GM21576 (cell line): ENCODE measurements around the gene SCLY.

ENCODE experiments used
- ATAC-seq: cut with Tn5 transposase; IDR thresholded peaks from one replicate; pipeline ENCODE4 v1.9.1; 2021; ENCODE audit warnings: mild to moderate bottlenecking, moderate library complexity; ENCODE audit not compliant: unreplicated experiment

SCLY gene

DNA sequence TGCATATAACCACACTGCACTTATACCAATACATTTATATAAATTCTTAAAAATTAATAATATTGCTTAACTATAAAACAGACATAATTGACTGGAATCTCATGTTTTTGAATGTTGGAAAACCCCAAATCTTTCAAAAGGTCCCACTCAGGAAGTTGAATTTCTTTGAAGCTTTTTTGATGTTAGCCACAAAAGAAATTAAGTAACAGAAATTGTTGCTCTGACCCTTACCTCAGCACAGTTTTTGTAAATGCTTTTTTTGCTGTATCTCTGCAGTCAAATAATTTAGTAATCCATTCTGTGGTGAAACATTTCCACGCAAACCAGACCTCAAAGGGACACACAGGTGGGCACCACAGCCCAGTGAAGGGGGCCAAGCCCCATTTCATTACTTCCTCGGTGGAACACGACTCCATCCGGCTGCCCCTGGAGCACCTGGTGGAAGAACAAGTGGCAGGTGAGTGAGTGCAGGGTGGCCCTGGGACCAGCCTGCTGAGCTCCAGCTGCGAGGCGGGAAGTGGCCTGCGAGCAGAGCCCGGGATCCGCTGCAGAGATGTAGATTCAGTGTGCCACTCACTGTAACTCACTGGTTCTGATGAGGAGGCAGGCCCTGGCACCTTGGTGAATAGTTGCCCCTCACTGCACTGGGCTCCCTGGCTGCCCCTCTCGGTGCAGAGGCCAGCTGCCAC is 8.4 kb downstream of the SCLY start:
- ATAC-seq, result no peak

DNA sequence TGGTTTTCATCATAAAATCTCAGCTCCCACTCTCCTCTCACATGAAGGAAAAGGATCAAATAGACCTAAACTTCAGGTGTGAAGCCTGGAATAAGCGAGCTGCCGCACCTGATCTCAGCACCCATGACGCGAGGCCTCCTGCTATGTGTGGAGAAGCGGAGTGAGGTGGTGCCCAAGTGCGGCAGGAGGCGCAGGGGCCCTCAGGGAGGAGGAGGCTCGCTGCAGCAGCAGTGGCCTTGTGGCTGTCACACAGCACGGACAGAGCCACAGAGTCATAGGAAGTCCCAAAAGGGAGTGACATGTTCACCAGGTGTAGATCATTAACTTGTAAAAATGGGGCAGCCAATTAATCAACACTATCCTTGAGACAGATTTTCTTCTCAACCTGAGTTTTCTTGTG is 9.1 kb downstream of the SCLY start:
- no peak for ATAC-seq

DNA sequence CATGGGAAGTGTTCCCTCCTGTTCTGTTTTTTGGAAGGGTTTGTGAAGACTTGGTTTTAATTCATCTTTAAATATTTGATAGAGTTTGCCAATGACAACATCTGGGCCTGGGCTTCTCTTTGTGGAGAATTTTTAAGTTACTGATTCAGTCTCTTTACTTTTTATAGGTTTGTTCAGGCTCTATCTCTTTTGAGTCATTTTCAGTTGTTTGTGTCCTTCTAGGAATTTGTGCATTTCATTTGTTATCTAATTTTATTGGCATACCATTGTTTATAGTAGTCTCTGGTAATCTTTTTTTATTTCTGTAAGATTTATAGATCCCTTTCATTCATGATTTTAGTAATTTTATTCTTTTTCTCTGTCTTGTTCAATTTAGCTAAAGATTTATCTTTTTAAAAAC is 14.6 kb downstream of the SCLY start:
- ATAC-seq, result no peak

DNA sequence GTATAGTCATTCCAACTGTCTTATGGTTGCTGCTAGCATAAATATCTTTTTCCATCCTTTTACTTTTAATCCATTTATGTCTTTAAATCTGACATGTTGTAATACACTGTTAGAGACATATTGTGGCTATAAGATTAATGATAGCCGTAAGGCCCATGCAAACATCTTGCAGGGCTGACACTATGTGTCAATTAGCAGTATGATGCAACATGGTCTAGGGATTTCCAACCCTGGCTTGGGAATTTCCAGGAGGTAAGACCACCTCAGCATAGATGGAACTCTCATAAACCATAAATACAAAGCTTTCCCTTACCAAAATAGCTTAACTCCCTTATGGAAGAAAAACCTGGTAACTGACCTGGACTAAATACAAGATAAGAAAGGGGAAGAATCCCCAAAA is 16.5 kb downstream of the SCLY start:
- ATAC-seq, result no peak

DNA sequence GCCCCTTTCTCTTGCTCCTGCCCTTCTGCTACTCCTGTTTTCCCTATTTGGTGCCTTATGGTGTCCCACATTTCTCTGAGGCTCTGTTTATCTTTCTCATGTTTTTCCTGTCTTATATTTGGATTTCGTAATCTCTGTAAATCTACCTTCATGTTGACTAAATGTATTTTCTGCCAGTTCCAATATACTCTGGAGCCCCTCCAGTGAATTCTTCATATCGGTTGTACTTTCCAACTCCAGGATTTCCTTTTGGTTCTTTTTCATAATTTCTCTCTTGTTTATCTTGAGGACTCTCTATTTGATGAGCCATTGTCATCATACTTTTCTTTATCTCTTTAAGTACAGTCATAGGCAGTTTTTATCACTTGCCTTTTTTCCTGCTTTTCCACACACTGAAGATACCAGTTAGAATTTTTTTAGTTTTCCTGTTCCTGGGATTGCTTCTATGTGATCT is 19.1 kb downstream of the SCLY start:
- ATAC-seq, result no peak

DNA sequence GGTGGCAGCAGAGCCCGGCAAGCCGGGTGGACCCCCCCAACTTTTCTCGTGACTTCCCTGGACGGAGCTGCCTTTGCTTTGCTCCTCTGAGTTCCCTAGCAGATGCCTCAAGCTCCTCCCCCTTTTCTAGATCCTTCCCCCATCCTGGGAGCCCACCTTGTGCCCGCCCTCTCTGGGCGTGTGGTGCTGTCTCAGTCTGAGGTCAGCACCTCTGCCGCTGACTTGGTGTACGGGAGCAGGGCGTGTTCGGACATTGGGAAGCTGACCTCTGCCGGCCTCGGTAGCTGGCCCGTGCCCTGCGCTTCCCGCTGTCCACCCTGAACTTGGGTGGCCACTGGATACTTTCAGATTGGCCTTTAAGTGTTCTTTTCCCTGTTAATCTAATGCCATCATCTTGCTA is 19.7 kb downstream of the SCLY start:
- ATAC-seq, result no peak

DNA sequence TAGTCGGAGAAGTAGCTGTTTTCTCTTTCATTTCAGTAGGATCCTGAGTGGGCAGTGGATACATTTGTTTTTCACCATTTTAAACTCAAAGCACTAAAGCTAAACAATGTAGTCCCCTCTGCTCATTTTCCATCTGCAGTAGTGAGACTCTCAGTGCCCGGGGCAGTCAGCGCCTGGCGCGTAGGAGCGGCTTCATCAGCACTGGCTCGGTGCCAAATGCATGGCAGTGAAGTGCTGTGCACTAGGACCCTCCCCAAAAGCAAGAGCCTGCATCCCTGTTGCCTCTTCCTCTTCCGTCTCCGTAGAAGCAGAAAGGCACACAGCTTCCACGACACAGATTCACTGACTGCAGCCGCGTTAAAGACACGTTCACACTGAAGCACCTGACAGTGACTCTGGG is 20.3 kb downstream of the SCLY start:
- no peak for ATAC-seq

DNA sequence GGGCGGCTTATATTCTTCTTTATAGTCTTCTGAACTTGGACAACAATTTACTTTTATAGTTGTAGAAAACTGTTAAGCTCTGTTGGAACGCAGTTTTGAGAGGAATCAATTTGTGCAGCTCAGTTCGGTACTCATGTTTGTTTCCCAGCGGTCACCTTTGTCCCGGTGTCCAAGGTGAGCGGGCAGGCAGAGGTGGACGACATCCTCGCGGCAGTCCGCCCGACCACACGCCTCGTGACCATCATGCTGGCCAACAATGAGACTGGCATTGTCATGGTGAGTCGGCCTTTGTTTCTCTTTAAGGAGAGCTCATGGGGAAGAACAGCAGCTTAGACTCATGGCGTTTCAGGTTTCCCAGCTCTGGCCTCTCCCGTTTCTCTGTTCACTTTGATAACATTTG is 20.8 kb downstream of the SCLY start:
- ATAC-seq, result no peak

DNA sequence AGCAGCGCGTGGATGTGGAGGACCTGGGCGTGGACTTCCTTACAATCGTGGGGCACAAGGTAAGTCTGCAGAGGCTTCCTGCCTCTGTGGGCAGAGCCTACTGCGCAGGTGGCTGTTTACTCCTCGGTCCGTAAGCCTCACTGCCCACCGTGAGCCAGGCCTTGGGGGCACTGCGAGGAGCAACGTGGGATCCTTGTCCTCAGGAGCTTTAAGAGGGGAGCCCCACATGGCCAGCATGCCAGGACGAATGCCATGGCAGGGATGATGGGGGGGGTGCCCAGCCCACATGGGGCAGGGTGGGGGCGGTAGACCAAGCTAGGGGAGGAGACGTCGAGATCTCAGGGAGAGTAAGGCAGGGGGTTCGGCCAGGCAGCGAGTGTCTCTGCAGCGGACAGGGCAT is 21.4 kb downstream of the SCLY start:
- no peak for ATAC-seq

DNA sequence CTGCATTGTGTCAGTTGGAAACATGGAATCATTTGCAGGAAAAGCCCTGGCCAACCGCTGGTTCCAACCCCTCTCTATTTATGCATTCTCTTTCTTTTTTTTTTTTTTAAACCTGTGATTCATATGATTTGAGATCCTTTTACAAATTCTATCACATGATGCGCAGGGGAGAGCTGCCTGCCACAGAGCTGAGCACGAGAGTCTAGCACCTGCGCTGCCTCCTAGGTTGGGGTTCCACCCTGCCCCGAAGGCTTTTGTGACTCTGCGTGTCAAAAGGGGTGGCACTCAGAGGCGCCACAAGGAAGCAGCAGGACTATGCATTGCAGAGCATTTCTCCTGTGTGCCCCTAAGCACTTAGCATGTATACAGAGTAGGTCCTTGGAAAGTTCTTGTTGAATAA is 22.0 kb downstream of the SCLY start:
- ATAC-seq, result no peak

DNA sequence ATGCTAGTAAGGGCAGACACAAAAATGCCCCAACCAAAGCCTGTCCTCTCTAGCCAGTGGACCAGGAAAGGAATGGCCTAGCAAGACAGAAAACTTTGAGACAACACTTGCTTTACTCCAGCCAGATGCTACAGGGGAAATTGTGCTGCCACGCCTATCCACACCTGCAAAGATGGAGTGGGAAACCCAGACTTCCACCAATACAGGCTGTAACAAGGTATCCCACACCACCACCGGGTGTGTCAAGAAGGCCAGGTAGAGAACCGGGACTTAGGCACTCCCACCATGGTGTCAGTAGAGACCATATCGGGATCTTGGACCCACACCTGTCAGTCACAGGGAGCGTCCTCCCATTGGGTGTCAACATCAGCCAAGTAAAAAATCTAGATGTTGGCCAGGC is 23.1 kb downstream of the SCLY start:
- no peak for ATAC-seq

DNA sequence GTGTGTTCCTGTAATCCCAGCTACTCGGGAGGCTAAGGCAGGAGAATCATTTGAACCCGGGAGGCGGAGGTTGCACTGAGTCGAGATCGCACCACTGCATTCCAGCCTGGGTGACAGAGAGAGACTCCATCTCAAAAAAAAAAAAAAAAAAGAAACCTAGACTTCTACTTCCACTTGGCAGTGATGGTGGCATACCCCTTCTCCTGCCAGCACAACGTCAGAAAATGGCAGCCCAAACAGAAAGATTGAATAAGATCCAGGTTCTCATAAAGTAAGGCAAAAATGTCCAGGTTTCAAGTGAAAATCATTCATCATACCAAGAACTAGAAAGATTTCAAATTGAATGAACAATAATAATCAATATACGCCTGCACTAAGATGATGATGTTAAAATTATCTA is 24.0 kb downstream of the SCLY start:
- ATAC-seq, result no peak

DNA sequence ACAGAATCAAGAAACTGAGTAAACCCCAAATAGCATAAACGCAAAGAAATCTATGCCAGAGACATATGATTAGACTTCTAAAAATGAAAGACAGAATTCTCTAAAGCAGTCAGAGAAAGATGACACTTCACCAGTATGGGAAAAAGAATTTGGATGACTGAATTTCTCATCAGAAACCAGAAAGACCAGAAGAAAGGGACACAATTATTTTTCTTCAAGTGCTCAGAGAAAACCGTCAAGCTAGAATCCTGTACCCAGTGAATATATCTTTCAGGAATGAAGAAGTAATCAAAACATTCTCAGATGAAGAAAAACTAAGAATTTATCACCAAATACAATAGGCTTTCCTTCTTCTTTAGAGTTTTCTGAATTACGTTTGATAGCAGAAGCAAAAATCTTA is 25.1 kb downstream of the SCLY start:
- no peak for ATAC-seq

DNA sequence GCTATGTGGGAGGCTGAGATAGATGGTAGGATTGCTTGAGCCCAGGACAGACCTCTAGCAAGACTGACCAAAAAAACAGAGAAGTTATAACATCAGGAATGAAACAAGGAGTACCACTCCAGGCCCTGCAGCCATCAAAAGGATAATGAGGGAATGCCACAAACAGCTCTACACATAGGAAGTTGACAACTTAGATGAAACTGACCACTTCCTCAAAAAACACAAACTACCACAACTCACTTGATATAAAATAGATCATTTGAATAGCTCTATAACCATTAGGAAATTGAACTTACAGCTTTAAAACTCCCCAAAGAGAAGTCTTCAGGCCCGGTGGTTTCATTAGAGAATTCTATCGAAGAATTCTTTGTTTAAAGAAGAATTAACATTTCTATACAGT is 26.4 kb downstream of the SCLY start:
- ATAC-seq, result no peak

DNA sequence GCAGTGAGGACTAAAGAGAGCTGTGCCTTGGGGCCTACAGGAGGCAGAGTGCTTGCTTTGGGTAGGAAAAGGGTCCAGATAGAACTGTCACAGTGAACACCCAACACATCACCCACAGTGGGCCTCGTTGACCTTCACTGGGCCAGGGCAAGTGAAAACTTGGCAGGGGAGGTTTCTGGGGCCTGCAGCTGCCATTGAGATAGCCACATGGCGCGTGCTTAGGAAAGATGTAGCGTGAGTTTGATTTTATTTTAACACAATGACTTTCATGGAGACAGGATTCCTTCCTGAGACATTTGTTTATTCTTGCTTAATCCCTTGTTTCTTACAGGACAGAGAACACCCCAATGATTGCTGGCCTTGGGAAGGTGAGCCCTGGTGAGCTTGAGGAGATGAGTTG is 30.1 kb downstream of the SCLY start:
- no peak for ATAC-seq

DNA sequence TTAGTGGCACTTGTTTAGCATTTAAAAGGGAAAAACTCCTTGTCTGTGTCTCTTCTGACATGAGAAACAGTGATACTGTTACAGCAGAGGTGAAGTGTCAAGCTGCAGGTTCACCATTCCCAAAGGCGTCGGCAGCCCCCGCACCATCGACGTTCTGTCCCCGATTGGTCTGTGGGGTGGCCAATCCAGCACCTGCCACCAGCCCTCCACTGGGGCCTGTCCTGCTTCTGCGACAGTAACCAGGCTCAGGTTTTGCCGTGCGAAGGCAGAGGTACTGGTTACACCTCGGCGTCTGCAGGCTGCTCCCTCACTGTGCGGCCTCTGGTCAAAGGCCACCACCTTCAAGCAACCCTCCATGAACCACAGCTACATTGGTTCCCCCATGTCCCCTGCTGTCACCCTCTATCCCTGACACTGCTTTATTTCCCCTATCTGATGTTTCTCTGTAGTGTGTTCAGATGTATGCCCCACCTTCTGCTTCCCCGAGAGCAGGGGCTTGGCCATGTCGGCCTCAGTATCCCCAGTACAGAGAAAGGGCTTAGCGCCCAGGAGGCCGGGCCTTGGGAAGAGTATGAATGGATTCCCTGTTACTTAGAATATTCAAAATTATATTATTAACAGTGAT is 30.7 kb downstream of the SCLY start:
- ATAC-seq, result no peak

DNA sequence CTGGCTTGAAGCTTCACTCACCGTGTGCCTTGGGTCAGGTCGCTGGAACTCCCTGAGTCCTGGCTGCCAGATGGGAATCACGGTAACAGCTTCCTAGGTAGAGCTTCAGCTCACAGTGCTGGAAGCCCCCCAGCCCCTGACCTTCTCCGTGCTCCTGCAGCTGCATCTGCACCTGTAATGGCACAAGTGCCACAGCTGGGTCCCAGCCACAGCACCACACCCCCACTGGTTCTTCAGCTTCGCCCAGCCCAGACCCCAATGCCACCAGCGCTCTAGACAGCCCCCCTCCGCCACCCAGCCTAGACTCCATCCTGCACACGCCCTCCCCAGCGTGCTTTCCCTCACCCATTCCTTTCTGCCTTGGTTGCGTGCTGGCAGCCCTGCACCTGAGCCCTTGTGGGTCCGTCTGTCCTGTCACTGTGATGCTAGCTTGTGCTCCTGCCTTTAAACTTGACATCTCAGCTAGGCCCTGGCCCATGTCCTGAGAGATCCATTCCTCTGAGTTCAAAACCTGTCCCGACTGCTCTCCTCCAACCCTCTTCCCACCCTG is 31.8 kb downstream of the SCLY start:
- ATAC-seq, result no peak

DNA sequence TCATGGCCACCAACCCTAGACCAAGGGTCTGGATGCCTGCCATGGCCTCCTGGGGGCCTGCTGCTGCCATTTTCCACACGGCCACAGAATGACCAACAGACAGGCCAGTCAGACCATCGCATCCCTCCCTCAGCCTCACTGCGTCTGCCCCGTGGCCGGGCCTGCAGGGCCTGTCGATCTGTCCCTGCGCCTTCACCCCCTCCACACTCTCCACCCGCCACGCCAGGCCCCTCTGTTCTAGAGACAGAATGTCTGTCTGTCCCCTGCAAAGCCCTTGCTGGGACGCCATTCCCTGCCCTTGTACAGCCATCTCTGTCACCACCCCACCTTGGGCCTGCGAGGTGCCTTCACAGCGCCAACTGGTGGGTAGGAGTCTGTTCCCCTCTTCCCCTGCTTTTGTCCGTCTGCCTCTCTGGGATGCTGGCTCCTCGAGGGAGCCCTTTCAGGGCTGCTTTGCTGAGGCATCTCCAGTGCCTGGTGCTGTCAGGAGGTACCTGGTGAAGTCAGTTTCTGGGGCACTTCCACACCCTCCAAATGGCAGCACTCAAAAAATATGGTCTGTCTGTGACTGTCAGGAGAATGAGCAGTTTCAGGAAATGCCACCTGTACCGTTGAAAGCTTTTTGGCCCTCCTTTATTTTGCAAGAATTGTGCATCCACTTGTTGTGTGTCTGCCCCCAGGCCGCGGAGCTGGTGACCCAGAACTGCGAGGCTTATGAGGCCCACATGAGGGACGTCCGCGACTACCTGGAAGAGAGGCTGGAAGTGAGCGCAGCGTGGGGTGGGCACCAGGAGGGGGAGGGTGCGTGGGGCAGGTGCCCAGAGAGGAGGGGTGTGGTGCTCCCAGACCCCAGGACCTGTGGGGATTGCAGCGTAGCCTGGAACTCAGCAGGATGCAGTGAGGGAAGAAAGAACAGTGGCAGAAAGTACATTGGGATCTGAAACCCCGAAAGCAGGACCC is 32.7 kb downstream of the SCLY start:
- ATAC-seq, result no peak

DNA sequence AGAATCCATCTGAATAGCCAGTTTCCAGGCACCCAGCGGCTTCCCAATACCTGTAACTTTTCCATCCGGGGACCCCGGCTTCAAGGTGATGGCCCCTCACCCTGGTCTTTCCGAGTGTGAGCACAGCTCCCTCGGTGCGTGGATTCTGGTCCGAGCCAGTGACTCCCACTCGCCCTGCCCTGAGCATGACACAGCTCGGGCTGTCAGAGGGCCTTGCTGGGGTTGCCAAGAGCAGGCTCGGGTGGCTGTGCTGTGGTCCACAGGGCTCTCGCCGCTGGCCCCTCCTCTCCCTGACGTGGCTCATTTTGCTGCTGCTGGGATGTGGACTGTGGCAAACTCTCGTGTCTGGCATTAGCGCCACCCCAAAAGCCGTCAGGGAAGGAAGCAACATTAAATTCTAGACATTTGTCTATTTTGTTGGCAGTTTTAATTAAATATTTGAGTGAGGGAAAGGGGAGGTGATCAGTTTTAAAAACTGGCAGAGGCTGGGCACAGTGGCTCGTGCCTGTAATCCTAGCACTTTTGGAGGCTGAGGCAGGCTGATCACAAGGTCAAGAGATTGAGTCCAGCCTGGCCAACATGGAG is 33.7 kb downstream of the SCLY start:
- ATAC-seq, result no peak

DNA sequence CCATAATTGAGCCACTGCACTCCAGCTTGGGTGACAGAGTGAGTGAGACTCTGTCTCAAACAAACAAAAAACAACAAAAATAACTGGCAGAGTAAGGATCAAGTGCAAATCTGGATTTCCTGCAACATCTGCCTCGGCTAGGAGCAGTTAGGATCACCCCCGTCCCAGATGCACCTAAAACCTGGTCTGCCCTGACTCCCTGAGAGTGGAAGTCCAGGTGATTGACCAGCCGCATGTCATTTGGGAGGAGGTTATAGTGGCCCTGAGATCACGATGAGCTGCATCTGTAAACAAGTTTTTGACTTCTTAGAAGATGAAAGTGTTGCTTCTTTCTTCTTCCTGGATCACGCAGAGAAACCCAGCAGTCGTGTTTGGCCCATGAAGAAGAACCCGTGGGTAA is 34.3 kb downstream of the SCLY start:
- no peak for ATAC-seq

DNA sequence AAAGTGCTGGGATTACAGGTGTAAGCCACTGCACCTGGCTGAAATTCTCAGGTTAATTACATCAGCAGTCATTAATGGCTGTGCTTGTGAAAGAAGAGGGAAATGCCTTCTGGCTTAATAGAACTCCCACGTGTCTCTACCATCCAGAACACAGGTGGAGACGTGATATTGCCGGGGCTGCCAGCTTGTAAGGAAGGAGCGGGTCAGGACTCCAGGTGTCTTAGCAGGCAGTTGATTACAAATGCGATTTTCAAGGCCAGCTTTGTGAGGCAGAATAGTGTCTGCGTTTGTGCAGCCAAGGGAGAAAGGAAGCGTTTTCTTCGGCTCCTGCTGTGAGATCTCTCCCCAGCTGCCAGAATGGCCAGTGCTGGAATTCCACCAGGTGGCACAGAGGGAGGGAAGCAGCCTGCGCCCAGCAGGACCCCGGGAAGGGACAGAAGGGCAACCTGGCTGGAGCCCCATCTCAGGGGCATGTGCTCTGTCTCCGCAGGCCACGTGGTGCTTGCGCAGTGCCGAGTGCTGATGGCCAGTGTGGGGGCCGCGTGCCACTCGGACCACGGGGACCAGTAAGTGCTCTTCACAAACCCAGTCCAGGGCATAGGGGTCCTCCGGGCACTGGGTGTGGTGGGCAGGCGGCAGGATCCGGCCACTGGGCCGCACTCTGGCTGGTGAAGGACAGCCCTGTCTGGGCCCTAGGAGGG is 35.7 kb downstream of the SCLY start:
- no peak for ATAC-seq
